Medulla oblongata (tissue), 1 donor: Measurements from ENCODE around the gene TRAPPC11.
"Not testable (repeated sequence)": the region's sequence is repeated elsewhere in the genome, so short reads cannot be mapped to it uniquely, and the experiment has no call there.

Experiments
- DNase-seq: peaks from one replicate; pipeline ENCODE4 v3.0.0-alpha.2; 2015; ENCODE audit errors: extremely low spot score

The TRAPPC11 gene

DNA sequence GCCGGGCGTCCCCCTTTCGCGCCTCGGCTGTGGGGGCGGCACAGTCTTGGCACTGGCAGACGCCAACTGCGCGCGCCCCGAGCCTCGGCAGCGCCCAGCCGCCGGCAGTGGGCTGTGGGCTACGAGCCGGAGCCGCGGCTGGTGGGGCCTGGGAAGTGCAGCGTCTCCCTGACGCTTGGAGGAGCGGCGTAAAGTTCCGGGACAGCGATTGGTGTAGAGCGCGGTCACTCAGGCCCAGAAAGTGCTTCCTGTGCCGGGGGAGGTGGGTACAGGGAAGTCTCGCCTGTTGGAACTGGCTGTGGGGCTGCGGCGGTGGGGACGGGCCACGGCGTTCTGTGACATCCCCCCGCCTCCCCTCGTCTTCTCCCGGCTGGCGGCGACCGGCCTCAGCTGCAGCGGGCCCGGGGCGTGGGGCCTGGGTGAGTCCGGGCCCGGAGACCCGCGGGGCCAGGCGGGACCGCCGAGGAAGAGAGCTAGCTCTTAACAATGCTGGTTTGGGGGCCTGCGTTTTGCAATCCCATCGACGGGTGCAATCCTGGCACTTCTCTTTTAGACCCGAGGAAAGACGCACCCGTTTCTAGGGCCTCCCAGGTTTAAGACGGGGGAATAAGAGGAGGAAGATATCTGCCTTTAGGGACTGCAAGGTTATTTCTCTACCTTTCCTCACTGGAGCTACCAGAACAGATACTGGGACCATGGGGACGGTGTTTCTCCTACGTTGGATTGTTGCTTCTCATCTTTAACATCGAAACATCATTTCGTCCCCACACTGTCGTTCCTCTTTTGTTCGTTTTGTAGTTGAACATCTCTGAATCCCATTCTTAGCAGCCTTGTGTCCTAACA is at the start of gene TRAPPC11, which contains the start of gene RWDD4:
TRAPPC11 (plus strand) TSS at position 265 of the 843 bp plus-strand sequence. CDS start 4,575 bp downstream, outside the sequence.
RWDD4 (minus strand) TSS at position 157 of the 843 bp plus-strand sequence. CDS start 233 bp downstream, outside the sequence.
- peak; percentile 99 for DNase-seq

DNA sequence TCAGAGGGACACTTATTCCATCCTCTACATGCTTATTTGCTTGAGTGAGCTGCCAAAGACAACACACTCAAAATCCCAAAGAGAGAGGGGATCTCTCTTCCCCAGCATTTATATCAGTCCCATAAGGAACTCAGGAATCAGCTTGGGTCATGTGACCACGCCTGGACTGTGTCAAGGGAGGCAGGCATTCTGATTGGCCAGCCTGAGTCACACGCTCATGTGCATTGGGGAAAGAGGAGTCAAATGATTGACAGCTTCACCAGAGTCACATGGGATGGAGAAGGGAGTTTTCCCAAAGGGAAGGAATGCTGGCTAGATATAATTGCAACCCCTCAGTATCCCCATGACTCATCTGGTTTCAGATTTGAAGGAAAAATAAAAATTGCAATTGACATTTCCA is 49.1 kb upstream of the TRAPPC11 start:
- no peak for DNase-seq

GRCh38 chr4:183610613-183611012 is 48.5 kb upstream of the TRAPPC11 start:
- DNase-seq = no peak

- no peak for DNase-seq
Observed at GRCh38 chr4:183611210-183611830, 47.8 kb upstream of the TRAPPC11 start.

GRCh38 chr4:183612329-183613250 is 46.5 kb upstream of the TRAPPC11 start:
- DNase-seq = no peak

DNA sequence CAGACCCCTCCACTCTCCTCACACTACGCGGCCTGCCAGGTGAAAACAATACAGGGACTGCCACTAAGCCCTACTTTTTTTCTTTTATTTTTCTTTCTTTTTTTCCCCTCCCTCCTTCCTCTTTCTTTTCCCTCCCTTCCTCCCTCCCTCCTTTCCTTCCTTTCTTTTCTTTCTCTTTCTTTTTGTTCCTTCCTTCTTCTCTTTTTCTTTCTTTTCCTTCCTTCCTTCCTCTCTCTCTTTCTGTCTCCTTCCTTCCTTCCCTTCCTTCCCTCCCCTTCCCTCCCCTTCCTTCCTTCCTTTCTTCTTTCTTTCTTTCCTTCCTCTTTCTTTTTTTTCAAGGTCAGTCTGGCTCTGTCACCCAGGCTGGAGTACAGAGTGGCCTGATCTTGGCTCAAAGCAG is 42.0 kb upstream of the TRAPPC11 start:
- no peak for DNase-seq

DNA sequence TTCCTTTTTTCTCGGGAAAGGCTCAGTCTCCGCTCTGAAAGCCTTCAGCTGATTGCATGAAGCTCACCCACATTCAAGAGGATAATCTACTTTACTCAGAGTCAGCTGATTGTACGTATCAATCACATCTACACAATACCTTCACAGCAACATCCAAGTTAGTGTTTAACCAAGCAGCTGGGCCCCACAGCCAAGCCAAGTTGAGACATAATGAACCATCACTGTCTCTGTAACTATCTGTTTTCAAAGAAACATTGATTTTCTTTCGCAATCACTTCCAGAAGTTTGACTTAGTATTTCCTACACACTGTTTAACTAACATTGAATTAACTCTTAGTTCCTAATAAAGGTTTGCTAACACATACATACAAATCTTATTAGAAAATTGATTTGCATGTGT is 40.4 kb upstream of the TRAPPC11 start:
- no peak for DNase-seq

DNA sequence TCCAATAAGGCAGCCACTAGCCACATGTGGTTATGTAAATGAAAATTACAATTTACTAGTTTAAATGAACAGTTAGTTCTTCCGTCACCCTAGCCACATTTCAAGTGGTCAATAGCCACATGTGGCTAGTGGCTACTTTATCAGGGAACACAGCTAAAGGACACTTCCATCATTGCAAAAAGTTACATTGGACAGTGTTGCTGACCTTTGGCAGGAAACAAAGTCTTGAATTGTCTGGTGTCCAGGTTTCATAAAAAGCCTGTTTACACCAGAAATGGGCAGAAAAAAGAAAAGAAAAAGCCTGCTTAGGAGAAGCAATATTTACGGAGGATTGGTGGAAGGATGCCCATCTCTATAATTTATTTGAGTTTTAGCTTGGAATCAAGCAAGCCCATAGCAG is 38.7 kb upstream of the TRAPPC11 start:
- no peak for DNase-seq

GRCh38 chr4:183621875-183622274 is 37.2 kb upstream of the TRAPPC11 start:
- DNase-seq = no peak

DNA sequence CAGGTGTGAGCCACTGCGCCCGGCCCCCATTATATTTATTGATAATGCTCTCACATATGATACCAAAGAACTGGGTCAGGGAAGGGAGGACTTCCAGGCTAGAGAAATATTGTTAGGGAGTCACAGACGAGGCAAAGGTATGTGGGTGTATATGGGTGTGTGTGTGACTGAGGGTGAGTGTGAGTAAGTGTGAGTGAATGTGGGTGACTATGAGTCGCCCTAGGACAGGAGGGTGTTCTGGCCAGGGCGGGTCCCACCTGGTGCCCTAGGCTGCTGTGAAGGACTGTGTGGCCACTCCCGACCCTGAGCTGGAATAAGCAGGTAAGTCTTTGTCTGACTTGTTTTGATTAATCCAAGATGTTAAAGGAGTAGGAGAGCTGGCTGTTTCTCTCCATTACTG is 34.5 kb upstream of the TRAPPC11 start:
- DNase-seq = no peak

GRCh38 chr4:183626168-183626567 is 32.9 kb upstream of the TRAPPC11 start:
- no peak for DNase-seq

DNA sequence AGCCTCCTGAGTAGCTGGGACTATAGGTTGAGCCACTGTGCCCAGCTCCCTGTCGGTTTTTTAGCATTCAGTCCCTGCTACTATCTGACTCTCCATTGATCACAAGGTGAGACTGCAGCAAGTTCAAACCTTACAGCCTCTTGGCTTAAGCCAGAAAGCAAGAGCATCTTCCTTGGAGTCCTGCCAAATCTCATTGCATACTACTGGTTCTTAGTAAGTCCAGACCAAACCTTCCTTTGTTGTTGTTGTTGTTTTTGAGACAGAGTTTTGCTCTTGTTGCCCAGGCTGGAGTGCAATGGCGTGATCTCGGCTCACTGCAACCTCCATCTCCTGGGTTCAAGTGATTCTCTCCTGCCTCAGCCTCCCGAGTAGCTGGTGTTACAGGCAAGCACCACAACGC is 31.8 kb upstream of the TRAPPC11 start:
- not testable (repeated sequence) for DNase-seq

- no peak for DNase-seq
Observed at GRCh38 chr4:183627979-183628588, 31.0 kb upstream of the TRAPPC11 start.

- DNase-seq = peak; percentile 53
Observed at GRCh38 chr4:183631577-183632198, 27.4 kb upstream of the TRAPPC11 start.

- DNase-seq = no peak
Observed at GRCh38 chr4:183632689-183633088, 26.4 kb upstream of the TRAPPC11 start.

GRCh38 chr4:183633476-183634400 is 25.4 kb upstream of the TRAPPC11 start:
- DNase-seq = no peak

DNA sequence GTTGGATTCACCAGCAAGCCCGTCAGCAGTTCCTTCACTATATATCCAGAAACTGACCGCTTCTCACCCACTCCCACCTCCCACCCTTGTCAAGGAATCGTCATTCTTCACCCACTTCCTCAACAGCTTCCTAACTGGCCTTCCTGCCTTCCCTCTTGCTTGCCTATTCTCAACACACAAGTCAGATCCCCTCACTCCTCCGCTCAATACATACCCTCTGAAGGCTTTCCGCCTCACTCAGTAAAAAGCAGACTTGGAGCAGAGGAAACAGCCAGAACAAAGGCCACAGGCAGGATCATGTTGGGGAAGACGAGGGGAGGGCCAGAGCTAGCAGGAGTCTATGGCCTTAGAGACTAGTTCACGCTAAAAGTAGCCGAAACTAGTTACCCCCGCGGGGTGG is 23.8 kb upstream of the TRAPPC11 start:
- no peak for DNase-seq

DNA sequence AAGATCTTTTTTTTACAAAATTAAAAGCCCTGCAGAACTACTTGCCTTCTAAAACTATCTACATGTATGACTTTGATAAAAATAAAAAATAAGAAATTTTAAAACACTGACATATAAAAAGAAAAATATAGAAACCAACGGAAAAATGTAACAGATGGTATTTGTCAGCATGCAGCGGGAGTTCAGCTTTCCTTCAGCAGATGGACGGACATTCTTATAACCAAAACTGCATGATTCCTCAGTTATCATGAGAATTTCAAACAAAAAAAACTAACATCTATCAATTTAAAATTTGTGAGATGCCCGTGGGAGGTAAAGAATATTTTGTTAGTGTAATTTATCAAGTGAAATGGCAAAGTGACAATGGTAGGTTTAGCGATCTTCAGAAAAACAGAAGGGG is 23.4 kb upstream of the TRAPPC11 start:
- no peak for DNase-seq

GRCh38 chr4:183636503-183636902 is 22.6 kb upstream of the TRAPPC11 start:
- no peak for DNase-seq

DNA sequence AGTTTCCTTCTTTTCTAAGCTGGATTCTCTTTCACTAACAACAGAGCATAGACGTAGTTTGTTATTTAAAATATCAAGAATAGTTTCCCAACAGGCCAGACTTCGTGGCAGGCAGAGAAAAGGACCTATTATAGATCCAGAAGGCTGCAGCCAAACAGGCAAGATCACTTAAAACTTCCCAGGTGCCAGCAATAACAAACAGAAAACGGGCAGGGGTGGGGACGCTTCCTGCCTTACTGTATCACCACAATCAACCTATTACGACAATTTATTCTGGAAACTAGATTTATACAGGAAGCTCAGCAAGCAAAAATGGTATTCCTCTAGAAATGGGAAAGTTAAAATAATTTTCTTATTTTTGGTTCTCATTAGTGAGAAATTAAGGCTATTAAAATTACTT is 22.2 kb upstream of the TRAPPC11 start:
- DNase-seq = no peak
